Measurements from ENCODE around the gene STH. TPM values are rescaled to one million over a fixed set of nuclear protein-coding genes. Genes with fewer than 3 reads are reported as not detected.

The STH gene
- total and polyA plus RNA-seq, 5 experiments from 2014 or later = not detected

DNA sequence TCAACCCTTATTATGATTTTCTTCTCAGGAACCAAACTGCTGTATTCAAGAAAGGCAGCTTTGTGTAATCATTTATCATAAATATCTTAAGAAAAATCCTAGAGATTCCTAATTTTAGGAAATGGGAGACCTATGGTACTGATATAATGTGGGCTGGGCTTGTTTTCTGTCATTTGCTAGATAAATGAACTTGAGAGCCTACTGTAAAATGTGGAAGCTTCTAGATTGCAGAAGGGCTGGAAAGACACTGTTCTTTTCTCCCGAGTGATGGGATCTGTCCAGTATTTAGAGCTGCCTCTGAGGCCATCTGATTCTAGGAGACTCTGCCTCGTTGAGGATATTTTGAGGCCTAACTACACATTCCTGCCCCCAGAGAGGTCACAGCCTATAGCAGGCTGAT is 19.9 kb upstream of the STH start:
- POLR2A ChIA-PET = no interaction called here
- ATAC-seq = no peak
- no peak overlapping the region for H3K27ac Mint-ChIP-seq

GRCh38 chr17:45980855-45981254 is 18.2 kb upstream of the STH start:
- POLR2A ChIA-PET = no interaction called here
- no peaks in the 10 kb centered on the region for H3K9me3 Mint-ChIP-seq
- DNase-seq (no peak), ATAC-seq (no peak)
- H3K27ac Mint-ChIP-seq = no peak overlapping the region
- no peaks in the 10 kb centered on the region for H3K27me3 Mint-ChIP-seq
- no peaks in the 10 kb centered on the region for H3K36me3 Mint-ChIP-seq
- H3K4me3 Mint-ChIP-seq = no peak overlapping the region
- peaks cover 0 to 3% (median under 1%) of the 10 kb centered on the region in 4 donors for H3K4me1 Mint-ChIP-seq

More for the DNA sequence above, 19.9 kb upstream of the STH start:
- no peak overlapping the region for H3K4me3 Mint-ChIP-seq
- H3K4me1 Mint-ChIP-seq = peaks cover 0 to 12% (median 1%) of the 10 kb centered on the region in 4 donors
- no peaks in the 10 kb centered on the region for H3K9me3 Mint-ChIP-seq
- no peaks in the 10 kb centered on the region for H3K36me3 Mint-ChIP-seq
- DNase-seq = no peak
- no peaks in the 10 kb centered on the region for H3K27me3 Mint-ChIP-seq

DNA sequence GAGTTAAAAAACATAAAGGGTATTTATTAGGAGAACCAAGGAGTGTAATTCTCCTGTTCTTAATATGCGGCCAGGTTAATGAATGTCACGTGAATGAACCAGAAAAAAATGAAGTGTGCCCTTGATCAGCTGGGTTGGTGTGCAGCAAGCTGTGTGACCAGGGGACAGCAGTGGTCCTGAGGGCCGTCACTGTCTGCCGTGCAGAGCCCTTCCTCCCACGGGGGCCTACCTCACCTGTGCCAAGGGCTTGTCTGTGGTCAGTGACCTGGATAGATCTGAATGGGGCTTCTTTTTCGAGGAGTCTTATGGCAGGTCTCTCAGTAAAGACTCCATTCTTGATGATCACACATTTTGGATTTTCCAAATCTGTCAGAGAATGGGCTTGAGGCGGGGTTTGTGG is 17.7 kb upstream of the STH start:
- H3K27me3 Mint-ChIP-seq = no peaks in the 10 kb centered on the region
- no peak for DNase-seq
- peaks cover 0 to 2% (median 0%) of the 10 kb centered on the region in 4 donors for H3K4me1 Mint-ChIP-seq
- no peaks in the 10 kb centered on the region for H3K36me3 Mint-ChIP-seq
- ATAC-seq = no peak
- no peak overlapping the region for H3K27ac Mint-ChIP-seq
- no peak overlapping the region for H3K4me3 Mint-ChIP-seq
- POLR2A ChIA-PET = no interaction called here
- H3K9me3 Mint-ChIP-seq = no peaks in the 10 kb centered on the region

DNA sequence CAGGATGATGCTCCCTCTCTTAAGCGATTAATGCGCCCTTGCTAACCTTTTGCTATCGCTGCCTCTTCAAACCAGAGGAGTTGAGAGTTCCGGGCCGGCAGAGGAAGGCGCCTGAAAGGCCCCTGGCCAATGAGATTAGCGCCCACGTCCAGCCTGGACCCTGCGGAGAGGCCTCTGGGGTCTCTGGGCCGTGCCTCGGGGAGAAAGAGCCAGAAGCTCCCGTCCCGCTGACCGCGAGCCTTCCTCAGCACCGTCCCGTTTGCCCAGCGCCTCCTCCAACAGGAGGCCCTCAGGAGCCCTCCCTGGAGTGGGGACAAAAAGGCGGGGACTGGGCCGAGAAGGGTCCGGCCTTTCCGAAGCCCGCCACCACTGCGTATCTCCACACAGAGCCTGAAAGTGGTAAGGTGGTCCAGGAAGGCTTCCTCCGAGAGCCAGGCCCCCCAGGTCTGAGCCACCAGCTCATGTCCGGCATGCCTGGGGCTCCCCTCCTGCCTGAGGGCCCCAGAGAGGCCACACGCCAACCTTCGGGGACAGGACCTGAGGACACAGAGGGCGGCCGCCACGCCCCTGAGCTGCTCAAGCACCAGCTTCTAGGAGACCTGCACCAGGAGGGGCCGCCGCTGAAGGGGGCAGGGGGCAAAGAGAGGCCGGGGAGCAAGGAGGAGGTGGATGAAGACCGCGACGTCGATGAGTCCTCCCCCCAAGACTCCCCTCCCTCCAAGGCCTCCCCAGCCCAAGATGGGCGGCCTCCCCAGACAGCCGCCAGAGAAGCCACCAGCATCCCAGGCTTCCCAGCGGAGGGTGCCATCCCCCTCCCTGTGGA is 16.0 kb upstream of the STH start:
- DNase-seq (no peak), ATAC-seq (no peak)
- no peaks in the 10 kb centered on the region for H3K27me3 Mint-ChIP-seq
- H3K36me3 Mint-ChIP-seq = no peaks in the 10 kb centered on the region
- no peaks in the 10 kb centered on the region for H3K9me3 Mint-ChIP-seq
- no peak overlapping the region for H3K27ac Mint-ChIP-seq
- peaks cover 0 to 2% (median 0%) of the 10 kb centered on the region in 4 donors for H3K4me1 Mint-ChIP-seq
- no peak overlapping the region for H3K4me3 Mint-ChIP-seq
- POLR2A ChIA-PET = no interaction called here

DNA sequence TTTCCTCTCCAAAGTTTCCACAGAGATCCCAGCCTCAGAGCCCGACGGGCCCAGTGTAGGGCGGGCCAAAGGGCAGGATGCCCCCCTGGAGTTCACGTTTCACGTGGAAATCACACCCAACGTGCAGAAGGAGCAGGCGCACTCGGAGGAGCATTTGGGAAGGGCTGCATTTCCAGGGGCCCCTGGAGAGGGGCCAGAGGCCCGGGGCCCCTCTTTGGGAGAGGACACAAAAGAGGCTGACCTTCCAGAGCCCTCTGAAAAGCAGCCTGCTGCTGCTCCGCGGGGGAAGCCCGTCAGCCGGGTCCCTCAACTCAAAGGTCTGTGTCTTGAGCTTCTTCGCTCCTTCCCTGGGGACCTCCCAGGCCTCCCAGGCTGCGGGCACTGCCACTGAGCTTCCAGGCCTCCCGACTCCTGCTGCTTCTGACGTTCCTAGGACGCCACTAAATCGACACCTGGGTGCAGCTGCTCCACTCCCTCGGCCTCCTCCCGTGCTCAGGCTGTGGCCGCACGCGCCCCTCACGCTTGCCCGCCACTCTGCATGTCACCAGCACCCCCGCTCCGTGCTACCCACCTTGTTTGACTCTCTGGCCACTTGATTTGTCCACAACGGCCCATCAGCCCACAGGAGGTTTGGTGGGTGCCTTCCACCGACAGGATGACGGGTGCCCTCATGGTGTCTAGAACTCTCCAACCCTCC is 15.3 kb upstream of the STH start:
- H3K4me3 Mint-ChIP-seq = no peak overlapping the region
- ATAC-seq = no peak
- POLR2A ChIA-PET = no interaction called here
- H3K4me1 Mint-ChIP-seq = peaks cover 0 to 2% (median 0%) of the 10 kb centered on the region in 4 donors
- H3K9me3 Mint-ChIP-seq = no peaks in the 10 kb centered on the region
- DNase-seq = no peak
- H3K27ac Mint-ChIP-seq = no peak overlapping the region
- H3K27me3 Mint-ChIP-seq = no peaks in the 10 kb centered on the region
- H3K36me3 Mint-ChIP-seq = no peaks in the 10 kb centered on the region

DNA sequence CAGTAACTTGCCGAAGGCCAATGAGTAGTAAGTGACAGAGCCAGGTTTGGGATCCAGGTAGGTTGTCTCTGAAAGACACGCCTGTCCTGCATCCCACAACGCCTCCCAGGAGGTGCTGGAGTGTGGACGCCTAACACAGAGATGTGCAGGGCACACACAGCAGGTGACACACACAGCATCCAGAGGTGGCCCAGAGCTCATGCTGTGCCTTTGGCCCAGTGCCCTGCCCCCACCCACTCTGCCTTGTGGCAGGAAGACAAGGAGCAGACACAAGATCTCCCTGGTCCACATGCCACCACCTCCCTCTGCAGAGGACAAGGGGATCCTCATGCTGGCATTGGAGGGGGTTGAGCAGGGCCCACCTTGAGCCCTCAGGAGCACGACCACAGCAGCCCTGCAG is 14.7 kb upstream of the STH start:
- H3K27me3 Mint-ChIP-seq = no peaks in the 10 kb centered on the region
- no peaks in the 10 kb centered on the region for H3K36me3 Mint-ChIP-seq
- no peaks in the 10 kb centered on the region for H3K9me3 Mint-ChIP-seq
- H3K4me1 Mint-ChIP-seq = peaks cover 0 to 2% (median 0%) of the 10 kb centered on the region in 4 donors
- no peak for ATAC-seq
- peak overlapping the region in 1 of 10 donors; percentile 31 for H3K27ac Mint-ChIP-seq
- no peak for DNase-seq
- H3K4me3 Mint-ChIP-seq = no peak overlapping the region
- POLR2A ChIA-PET = no interaction called here

DNA sequence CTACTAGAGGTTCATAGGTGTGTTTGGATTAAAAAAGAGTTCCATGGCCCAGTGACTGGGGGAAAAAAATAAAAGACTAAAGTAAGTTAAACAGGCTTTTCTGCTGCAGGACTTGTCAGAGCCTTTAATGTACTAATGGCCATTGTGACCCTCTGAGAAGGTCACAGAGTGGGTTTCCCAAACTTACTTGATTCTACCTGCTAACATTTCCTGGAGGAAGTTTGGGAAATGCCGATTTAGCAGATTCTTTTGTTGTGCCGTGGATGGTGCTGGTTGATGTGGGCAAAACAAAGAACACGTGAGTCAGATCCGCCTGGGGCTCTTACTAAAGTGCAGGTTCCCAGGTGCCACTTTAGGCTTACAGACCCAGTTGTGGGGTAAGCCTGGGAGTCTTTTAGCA is 13.6 kb upstream of the STH start:
- Mint-ChIP-seq H3K27me3 (no peaks in the 10 kb centered on the region), H3K36me3 (no peaks in the 10 kb centered on the region), H3K27ac (peak overlapping the region in 1 of 10 donors; percentile 31), H3K4me1 (no peaks in the 10 kb centered on the region), H3K4me3 (no peak overlapping the region), H3K9me3 (no peaks in the 10 kb centered on the region)
- POLR2A ChIA-PET = no interaction called here
- DNase-seq (no peak), ATAC-seq (no peak)

DNA sequence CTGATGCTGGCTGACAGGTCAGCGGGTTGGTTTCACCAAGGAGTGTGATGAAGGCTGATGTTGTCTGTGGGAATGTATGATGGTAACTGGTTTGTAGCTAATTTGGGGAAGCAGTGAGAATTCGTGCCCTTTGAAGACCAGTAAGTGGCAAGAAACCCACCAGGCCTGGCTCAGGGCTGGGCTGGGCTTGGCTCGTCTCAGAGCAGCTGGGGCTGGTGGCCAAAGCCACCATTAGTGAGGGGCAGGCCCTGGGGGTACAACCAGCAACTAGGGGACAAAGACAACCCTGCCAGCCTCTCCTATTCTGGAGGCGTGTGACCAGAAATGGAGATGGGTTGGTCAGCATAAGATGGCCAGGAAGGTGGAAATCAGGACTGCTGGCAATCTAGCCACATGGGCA is 13.0 kb upstream of the STH start:
- Mint-ChIP-seq H3K36me3 (no peaks in the 10 kb centered on the region), H3K27me3 (no peaks in the 10 kb centered on the region), H3K4me3 (no peak overlapping the region), H3K9me3 (no peaks in the 10 kb centered on the region), H3K27ac (no peak overlapping the region), H3K4me1 (no peaks in the 10 kb centered on the region)
- ATAC-seq (no peak), DNase-seq (no peak)
- POLR2A ChIA-PET = no interaction called here

GRCh38 chr17:45987706-45988105 is 11.3 kb upstream of the STH start:
- Mint-ChIP-seq H3K36me3 (no peaks in the 10 kb centered on the region), H3K9me3 (no peaks in the 10 kb centered on the region), H3K27ac (peak overlapping the region in 2 of 10 donors; percentile 19 to 46), H3K4me3 (no peak overlapping the region), H3K4me1 (no peaks in the 10 kb centered on the region), H3K27me3 (no peaks in the 10 kb centered on the region)
- POLR2A ChIA-PET = no interaction called here
- ATAC-seq (no peak), DNase-seq (no peak)

DNA sequence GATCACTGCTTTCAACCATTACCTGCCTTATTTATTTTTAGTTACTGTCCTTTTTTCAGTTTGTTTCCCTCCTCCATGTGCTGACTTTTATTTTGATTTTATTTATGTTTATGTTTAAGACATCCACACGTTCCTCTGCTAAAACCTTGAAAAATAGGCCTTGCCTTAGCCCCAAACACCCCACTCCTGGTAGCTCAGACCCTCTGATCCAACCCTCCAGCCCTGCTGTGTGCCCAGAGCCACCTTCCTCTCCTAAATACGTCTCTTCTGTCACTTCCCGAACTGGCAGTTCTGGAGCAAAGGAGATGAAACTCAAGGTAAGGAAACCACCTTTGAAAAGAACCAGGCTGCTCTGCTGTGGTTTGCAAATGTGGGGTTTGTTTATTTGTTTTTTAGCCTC is 9.3 kb upstream of the STH start:
- ATAC-seq (no peak), DNase-seq (no peak)
- Mint-ChIP-seq H3K36me3 (no peaks in the 10 kb centered on the region), H3K9me3 (no peaks in the 10 kb centered on the region), H3K27me3 (no peaks in the 10 kb centered on the region), H3K4me3 (no peak overlapping the region), H3K4me1 (no peaks in the 10 kb centered on the region), H3K27ac (peak overlapping the region in 1 of 10 donors; percentile 71)
- POLR2A ChIA-PET = no interaction called here

DNA sequence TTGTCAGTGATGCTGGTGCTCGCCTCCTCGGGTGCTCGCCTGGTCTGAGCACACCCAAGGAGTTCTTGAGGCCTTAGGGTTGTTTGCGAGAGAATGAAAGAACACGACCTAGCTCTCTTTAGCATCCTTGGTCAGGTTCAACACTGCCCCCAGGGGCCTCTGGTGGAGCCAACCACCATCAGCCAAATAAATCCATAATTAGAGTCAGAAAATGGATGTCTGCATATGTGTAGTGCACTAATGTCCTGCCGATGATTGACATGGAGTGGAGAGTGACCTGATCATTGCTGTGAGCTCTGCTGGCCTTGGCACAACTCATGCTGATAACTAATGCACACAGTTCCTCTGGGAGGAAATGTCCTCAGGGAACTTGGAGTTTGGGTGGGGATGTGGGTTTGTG is 8.2 kb upstream of the STH start:
- H3K27ac Mint-ChIP-seq = peak overlapping the region in 1 of 10 donors; percentile 46
- H3K4me1 Mint-ChIP-seq = peaks cover 0 to 1% (median 0%) of the 10 kb centered on the region in 4 donors
- DNase-seq = no peak
- POLR2A ChIA-PET = no interaction called here
- H3K4me3 Mint-ChIP-seq = no peak overlapping the region
- no peak for ATAC-seq
- H3K27me3 Mint-ChIP-seq = no peaks in the 10 kb centered on the region
- no peaks in the 10 kb centered on the region for H3K9me3 Mint-ChIP-seq
- H3K36me3 Mint-ChIP-seq = no peaks in the 10 kb centered on the region

DNA sequence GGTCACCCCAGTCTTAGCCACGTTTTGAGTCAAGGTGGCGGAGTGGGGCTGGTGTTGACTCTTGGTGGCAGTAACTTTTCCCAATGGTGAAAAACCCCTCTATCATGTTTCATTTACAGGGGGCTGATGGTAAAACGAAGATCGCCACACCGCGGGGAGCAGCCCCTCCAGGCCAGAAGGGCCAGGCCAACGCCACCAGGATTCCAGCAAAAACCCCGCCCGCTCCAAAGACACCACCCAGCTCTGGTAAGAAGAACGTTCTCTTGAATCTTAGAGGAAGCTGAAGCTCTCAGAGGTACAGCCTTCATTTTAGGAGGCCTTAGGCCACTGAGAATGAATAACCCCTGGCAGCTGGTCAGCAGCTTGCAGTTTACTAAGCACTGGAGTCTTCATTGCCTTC is 7.7 kb upstream of the STH start:
- POLR2A ChIA-PET = no interaction called here
- Mint-ChIP-seq H3K9me3 (no peaks in the 10 kb centered on the region), H3K36me3 (no peaks in the 10 kb centered on the region), H3K27me3 (no peaks in the 10 kb centered on the region), H3K27ac (no peak overlapping the region), H3K4me1 (peaks cover 0 to 1% (median 0%) of the 10 kb centered on the region in 4 donors), H3K4me3 (no peak overlapping the region)
- no peak for DNase-seq
- ATAC-seq = no peak

GRCh38 chr17:45992175-45992574 is 6.9 kb upstream of the STH start:
- H3K4me1 Mint-ChIP-seq = peaks cover 0 to 1% (median 0%) of the 10 kb centered on the region in 4 donors
- POLR2A ChIA-PET = interaction anchor here (0.7 kb wide), 1 partner anchor 19 kb away, joined by 4 read pairs; no protein-coding TSS in a partner anchor
- no peaks in the 10 kb centered on the region for H3K9me3 Mint-ChIP-seq
- no peaks in the 10 kb centered on the region for H3K36me3 Mint-ChIP-seq
- ATAC-seq (no peak), DNase-seq (no peak)
- H3K27ac Mint-ChIP-seq = no peak overlapping the region
- H3K4me3 Mint-ChIP-seq = no peak overlapping the region
- no peaks in the 10 kb centered on the region for H3K27me3 Mint-ChIP-seq

Data from naive thymus-derived CD8-positive, alpha-beta T cell (primary cell).